ENCODE measurements around the gene LAMA1. TPM values are rescaled to one million over a fixed set of nuclear protein-coding genes. Genes with fewer than 3 reads are reported as not detected.

The LAMA1 gene
- total and polyA plus RNA-seq, 2 donors (not counting 3 experiments of a cell fraction or from before 2014, with no cell fraction given), result 0.04 TPM; not detected in 1

- no peak overlapping the region for H2AFZ ChIP-seq (ENCODE audit: low read depth, low read length)
- no peak for DNase-seq (ENCODE audit: low read depth, low spot score)
- TF ChIP-seq GATA2 (IDR thresholded peaks at IDR 0.05; ENCODE audit: insufficient read depth, insufficient read length, low read depth, low read length) (no peak), FOS (IDR thresholded peaks at IDR 0.05; ENCODE audit: borderline replicate concordance, insufficient read depth, low read length) (no peak), POLR2AphosphoS5 (IDR thresholded peaks at IDR 0.05; ENCODE audit: insufficient read depth, low read depth, low read length) (no peak), POLR2A (IDR thresholded peaks at IDR 0.05; ENCODE audit: low read depth, low read length) (no peak), EZH2 (IDR thresholded peaks at IDR 0.05; ENCODE audit: borderline replicate concordance, low read depth, low read length, severe bottlenecking) (no peak), JUN (IDR thresholded peaks at IDR 0.05; ENCODE audit: borderline replicate concordance, insufficient read depth, insufficient read length, low read depth) (no peak)
- TF ChIP-seq, protein P1, sequence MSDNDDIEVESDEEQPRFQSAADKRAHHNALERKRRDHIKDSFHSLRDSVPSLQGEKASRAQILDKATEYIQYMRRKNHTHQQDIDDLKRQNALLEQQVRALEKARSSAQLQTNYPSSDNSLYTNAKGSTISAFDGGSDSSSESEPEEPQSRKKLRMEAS (IDR thresholded peaks at IDR 0.05; ENCODE audit: insufficient read depth, insufficient read length), result no peak
- TF ChIP-seq, protein P2, sequence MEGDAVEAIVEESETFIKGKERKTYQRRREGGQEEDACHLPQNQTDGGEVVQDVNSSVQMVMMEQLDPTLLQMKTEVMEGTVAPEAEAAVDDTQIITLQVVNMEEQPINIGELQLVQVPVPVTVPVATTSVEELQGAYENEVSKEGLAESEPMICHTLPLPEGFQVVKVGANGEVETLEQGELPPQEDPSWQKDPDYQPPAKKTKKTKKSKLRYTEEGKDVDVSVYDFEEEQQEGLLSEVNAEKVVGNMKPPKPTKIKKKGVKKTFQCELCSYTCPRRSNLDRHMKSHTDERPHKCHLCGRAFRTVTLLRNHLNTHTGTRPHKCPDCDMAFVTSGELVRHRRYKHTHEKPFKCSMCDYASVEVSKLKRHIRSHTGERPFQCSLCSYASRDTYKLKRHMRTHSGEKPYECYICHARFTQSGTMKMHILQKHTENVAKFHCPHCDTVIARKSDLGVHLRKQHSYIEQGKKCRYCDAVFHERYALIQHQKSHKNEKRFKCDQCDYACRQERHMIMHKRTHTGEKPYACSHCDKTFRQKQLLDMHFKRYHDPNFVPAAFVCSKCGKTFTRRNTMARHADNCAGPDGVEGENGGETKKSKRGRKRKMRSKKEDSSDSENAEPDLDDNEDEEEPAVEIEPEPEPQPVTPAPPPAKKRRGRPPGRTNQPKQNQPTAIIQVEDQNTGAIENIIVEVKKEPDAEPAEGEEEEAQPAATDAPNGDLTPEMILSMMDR (IDR thresholded peaks at IDR 0.05; ENCODE audit: extremely low read depth in 1 of 2, insufficient read depth in 1 of 2, low read depth in 1 of 2, low read length in 2 of 2), result no peak
Observed at GRCh38 chr18:7147399-7147798, 29.8 kb upstream of the LAMA1 start.

More at GRCh38 chr18:7147399-7147798, 29.8 kb upstream of the LAMA1 start:
- Histone ChIP-seq H4K20me1 (replicated peaks; ENCODE audit: control insufficient read depth, extremely low read depth, insufficient read depth, low read length) (no peaks in the 10 kb centered on the region), H3K79me2 (ENCODE audit: control insufficient read depth, insufficient read depth, low read length) (no peaks in the 10 kb centered on the region), H3K9me1 (replicated peaks; ENCODE audit: control insufficient read depth, extremely low read depth, insufficient read depth, low read length) (no peaks in the 10 kb centered on the region), H3K9me3 (replicated peaks; ENCODE audit: control insufficient read depth, insufficient read depth, low read length) (no peaks in the 10 kb centered on the region), H3K27ac (ENCODE audit: insufficient read depth, low read depth, low read length) (no peak overlapping the region), H3K9ac (replicated peaks; ENCODE audit: extremely low read depth, insufficient read depth, low read length) (no peak overlapping the region), H3K4me1 (ENCODE audit: control insufficient read depth, extremely low read depth, insufficient read depth, low read length) (no peaks in the 10 kb centered on the region), H3K4me3 (replicated peaks in 1 of 3; ENCODE audit: insufficient read depth in 1 of 3, low read depth in 1 of 3, low read length in 3 of 3) (no peak overlapping the region), H3K27me3 (ENCODE audit: control insufficient read depth in 2 of 2, insufficient read depth in 2 of 2, low read length in 2 of 2) (no peaks in the 10 kb centered on the region), H3K4me2 (ENCODE audit: insufficient read depth, low read length) (no peak overlapping the region), H3K36me3 (ENCODE audit: control insufficient read depth in 2 of 2, extremely low read depth in 1 of 2, insufficient read depth in 2 of 2, low read length in 2 of 2) (no peaks in the 10 kb centered on the region)
- POLR2A ChIA-PET, result no interaction called here
- intact Hi-C loops (cut with micrococcal nuclease) (no loop called here), dilution Hi-C loops (cut with MboI; ENCODE audit: extremely low pct_ligation_motif_present, low sequenced_read_pairs) (no loop called here)
- FAIRE-seq, result no peak
- CTCF ChIA-PET, result no interaction called here
- no TSS peak for BruUV-seq (replicated peaks)

Measured in endothelial cell of umbilical vein (primary cell).